H1 (cell line): Measurements from ENCODE around the gene HNRNPA3. TPM values are rescaled to one million over a fixed set of nuclear protein-coding genes. Genes with fewer than 3 reads are reported as not detected.

Experiments used
- CHD1 ChIP-seq: IDR thresholded peaks from 2 replicates; pipeline ENCODE4 v1.6.1; 2012; ENCODE audit warnings: low read depth, low read length, improper control_type of control experiment
- HDAC6 ChIP-seq: IDR thresholded peaks from one replicate; pipeline ENCODE4 v1.7.1; 2012; ENCODE audit warnings: low read depth, mild to moderate bottlenecking, inconsistent platforms, low read length, moderate library complexity
- KDM4A ChIP-seq: IDR thresholded peaks from one replicate; pipeline ENCODE4 v1.7.1; 2012; ENCODE audit warnings: low read depth, mild to moderate bottlenecking, moderate library complexity, low read length, inconsistent platforms; ENCODE audit not compliant: severe bottlenecking
- POLR2A ChIP-seq, 2 experiments: IDR thresholded peaks; 1 replicate in 1 of 2; 2 replicates in 1 of 2; pipeline ENCODE4 v1.6.1; 2011; ENCODE audit warnings: low read depth in 2 of 2, low read length in 2 of 2, mild to moderate bottlenecking in 2 of 2; ENCODE audit errors: control extremely low read depth in 1 of 2
- RXRA ChIP-seq: IDR thresholded peaks from 2 replicates; pipeline ENCODE4 v1.6.1; 2011; ENCODE audit warnings: low read depth, mild to moderate bottlenecking, low read length, moderate library complexity; ENCODE audit not compliant: insufficient read depth
- TAF1 ChIP-seq: IDR thresholded peaks from 2 replicates; pipeline ENCODE4 v1.6.1; 2011; ENCODE audit warnings: mild to moderate bottlenecking, low read depth, low read length
- TEAD4 ChIP-seq: IDR thresholded peaks from 2 replicates; pipeline ENCODE4 v1.6.1; 2012; ENCODE audit warnings: low read depth, low read length, inconsistent platforms, mixed read lengths
- polyA plus RNA-seq, 7 experiments: library from polyadenylated mRNA; depleted of rRNA in 3 of 7; stranded (reverse) in 5 of 7; unstranded in 2 of 7; fragments of >200 nt in 5 of 7; fragments of 200-250 nt in 2 of 7; gene quantifications; 1 replicate in 5 of 7; 2 replicates in 1 of 7; 4 replicates in 1 of 7; pipeline versions ENCODE4 v1.2.1 to v1.2.3, GENCODE V29; 2011 to 2013; ENCODE audit warnings: missing spikeins in 2 of 7, mixed read lengths in 2 of 7
- total RNA-seq: library from RNA; stranded (reverse); fragmentation: NEBNext Ultra II Directional; extraction: Animal tissue kit (Norgen Biotek cat#: 25700); gene quantifications from 2 replicates; pipeline ENCODE4 v1.2.1, GENCODE V29; 2021

Gene HNRNPA3
- total and polyA plus RNA-seq, 2 of the 8 experiments (the other 6 are each of a cell fraction or from before 2014, with no cell fraction given) = 66.1 to 408 TPM

- TF ChIP-seq POLR2A (IDR thresholded peaks at IDR 0.05; ENCODE audit: control extremely low read depth in 1 of 2, low read depth in 2 of 2, low read length in 2 of 2) (0 out of 3 replicates have a peak, but pooled peaks of 1 of the 2 experiments have one; percentile 6), CHD1 (no peak), TAF1 (peak; percentile 13; the same call in 1 of the 2 replicates), HDAC6 (no peak), RXRA (no peak), KDM4A (peak; percentile 93), TEAD4 (no peak)
These were observed 51.7 kb downstream of the HNRNPA3 start (continued) for GRCh38 chr2:177264209-177264692.
